SK-N-SH (cell line): Measurements from ENCODE around the gene ZDHHC7. TPM values are rescaled to one million over a fixed set of nuclear protein-coding genes. Genes with fewer than 3 reads are reported as not detected.

Experiments
- CTCF ChIA-PET: fragments of 300-600, 350-600 bp; formaldehyde crosslinking; extraction: SDS; loops from one replicate; lab custom pipeline; 2021; lab: Yijun Ruan, JAX
- POLR2A ChIA-PET: fragments of 350-600 bp; sonication (Branson Sonifier 250); formaldehyde crosslinking; extraction: SDS; loops from one replicate; lab custom pipeline; 2020; ENCODE audit warnings: antibody characterized with exemption, inconsistent platforms; lab: Yijun Ruan, JAX
- DNase-seq: peaks from one replicate; pipeline ENCODE4 v3.0.0; 2012
- H2AFZ ChIP-seq: fragments of 200-600 bp; sonication (generic); 2 replicates; pipeline ENCODE4 v1.8.1; 2016; ENCODE audit warnings: antibody characterized with exemption, mild to moderate bottlenecking, low read depth
- H3F3A ChIP-seq: fragments of 200-600 bp; sonication (generic); replicated peaks from 2 replicates; pipeline ENCODE3; 2016; ENCODE audit warnings: antibody characterized with exemption, mild to moderate bottlenecking; ENCODE audit not compliant: insufficient read depth
- H3K27ac ChIP-seq, 2 experiments: fragments of 200-500 bp in 1 of 2; fragments of 200-600 bp in 1 of 2; sonication (Bioruptor generic) in 1 of 2; sonication (generic), shearing (Covaris generic) in 1 of 2; 2 replicates each; pipeline versions ENCODE4 v1.5.1 to v1.6.1; 2014 to 2016; ENCODE audit warnings: low read depth in 2 of 2, inconsistent platforms in 1 of 2, low read length in 1 of 2, mild to moderate bottlenecking in 1 of 2, mixed read lengths in 1 of 2
- H3K27me3 ChIP-seq: fragments of 200-600 bp; sonication (generic), shearing (Covaris generic); 2 replicates; pipeline ENCODE4 v1.6.1; 2016; ENCODE audit warnings: mixed run types; ENCODE audit not compliant: insufficient read depth
- H3K36me3 ChIP-seq, 2 experiments: fragments of 200-500 bp in 1 of 2; fragments of 200-600 bp in 1 of 2; sonication (Bioruptor generic) in 1 of 2; sonication (generic) in 1 of 2; replicated peaks in 1 of 2; 2 replicates each; pipeline versions ENCODE3 to v1.5.1; 2014 to 2016; ENCODE audit warnings: low read length in 1 of 2, mild to moderate bottlenecking in 1 of 2; ENCODE audit not compliant: insufficient read depth in 2 of 2, control insufficient read depth in 1 of 2
- H3K4me1 ChIP-seq, 2 experiments: fragments of 200-500 bp in 1 of 2; fragments of 200-600 bp in 1 of 2; sonication (Bioruptor generic) in 1 of 2; sonication (generic), shearing (Covaris generic) in 1 of 2; 2 replicates each; pipeline versions ENCODE4 v1.5.1 to v1.6.1; 2014 to 2016; ENCODE audit warnings: low read depth in 1 of 2, low read length in 1 of 2, mixed run types in 1 of 2; ENCODE audit not compliant: insufficient read depth in 2 of 2, control insufficient read depth in 1 of 2
- H3K4me2 ChIP-seq: fragments of 200-600 bp; sonication (generic), shearing (Covaris generic); 2 replicates; pipeline ENCODE4 v1.6.1; 2017; ENCODE audit warnings: mixed run types
- H3K4me3 ChIP-seq, 2 experiments: fragments of 200-500 bp in 1 of 2; fragments of 200-600 bp in 1 of 2; sonication (Bioruptor generic) in 1 of 2; sonication (generic), shearing (Covaris generic) in 1 of 2; 2 replicates each; pipeline versions ENCODE4 v1.5.1 to v1.8.1; 2014 to 2016; ENCODE audit warnings: low read depth in 2 of 2, inconsistent platforms in 1 of 2, low read length in 1 of 2, mild to moderate bottlenecking in 1 of 2, mixed read lengths in 1 of 2, moderate library complexity in 1 of 2
- H3K79me2 ChIP-seq: fragments of 200-600 bp; sonication (generic); 2 replicates; pipeline ENCODE4 v1.8.1; 2017; ENCODE audit warnings: mild to moderate bottlenecking; ENCODE audit not compliant: insufficient read depth
- H3K9ac ChIP-seq: fragments of 200-600 bp; sonication (generic); 2 replicates; pipeline ENCODE4 v1.6.1; 2017; ENCODE audit warnings: mixed run types
- H3K9me2 ChIP-seq: fragments of 200-600 bp; sonication (generic); 2 replicates; pipeline ENCODE4 v1.6.1; 2017; ENCODE audit warnings: mixed run types
- H3K9me3 ChIP-seq: fragments of 200-600 bp; sonication (generic); 2 replicates; pipeline ENCODE4 v1.6.1; 2017; ENCODE audit warnings: mixed run types, mild to moderate bottlenecking, moderate library complexity
- H4K20me1 ChIP-seq: fragments of 200-600 bp; sonication (generic); 2 replicates; pipeline ENCODE4 v1.6.1; 2017; ENCODE audit warnings: mild to moderate bottlenecking, mixed run types; ENCODE audit not compliant: insufficient read depth
- ELF1 ChIP-seq: IDR thresholded peaks from 2 replicates; pipeline ENCODE4 v1.4.0; 2012
- EZH2phosphoT487 ChIP-seq: fragments of 200-600 bp; sonication (generic); IDR thresholded peaks from 2 replicates; pipeline ENCODE4 v1.6.1; 2017; ENCODE audit warnings: low read depth, mixed run types, mild to moderate bottlenecking, antibody characterized with exemption, moderate library complexity, borderline replicate concordance
- FOXM1 ChIP-seq: IDR thresholded peaks from 2 replicates; pipeline ENCODE4 v1.4.0; 2012; ENCODE audit warnings: low read depth, mild to moderate bottlenecking
- GABPA ChIP-seq: IDR thresholded peaks from 2 replicates; pipeline ENCODE4 v1.4.0; 2012; ENCODE audit warnings: low read depth, mild to moderate bottlenecking
- JUND ChIP-seq: IDR thresholded peaks from 2 replicates; pipeline ENCODE4 v1.4.0; 2012
- MEF2A ChIP-seq: IDR thresholded peaks from 2 replicates; pipeline ENCODE4 v1.4.0; 2012; ENCODE audit warnings: low read depth, borderline replicate concordance
- NRF1 ChIP-seq: IDR thresholded peaks from 2 replicates; pipeline ENCODE4 v1.6.1; 2012; ENCODE audit warnings: low read depth, mild to moderate bottlenecking, low read length
- POLR2AphosphoS5 ChIP-seq: IDR thresholded peaks from 2 replicates; pipeline ENCODE4 v1.6.1; 2012; ENCODE audit warnings: low read depth, low read length
- RAD21 ChIP-seq: IDR thresholded peaks from 2 replicates; pipeline ENCODE4 v1.6.1; 2012; ENCODE audit warnings: mild to moderate bottlenecking, low read length
- RFX5 ChIP-seq: IDR thresholded peaks from 2 replicates; pipeline ENCODE4 v1.6.1; 2012; ENCODE audit warnings: mild to moderate bottlenecking, improper control_type of control experiment, low read length
- RXRA ChIP-seq: IDR thresholded peaks from 2 replicates; pipeline ENCODE4 v1.4.0; 2012; ENCODE audit warnings: low read depth, mild to moderate bottlenecking, borderline replicate concordance
- SMC3 ChIP-seq: IDR thresholded peaks from 2 replicates; pipeline ENCODE4 v1.6.1; 2012; ENCODE audit warnings: low read depth, low read length, improper control_type of control experiment
- TCF12 ChIP-seq: IDR thresholded peaks from 2 replicates; pipeline ENCODE4 v1.4.0; 2012
- YY1 ChIP-seq: IDR thresholded peaks from 2 replicates; pipeline ENCODE4 v1.4.0; 2012; ENCODE audit warnings: low read depth, mild to moderate bottlenecking
- ZBTB33 ChIP-seq: IDR thresholded peaks from 2 replicates; pipeline ENCODE4 v1.4.0; 2012; ENCODE audit warnings: low read depth, borderline replicate concordance
- WGBS: methylation state at CpG from one replicate; pipeline ENCODE4 v1.1.6; 2017; ENCODE audit warnings: low lambda C conversion rate; 5-methylcytosine and 5-hydroxymethylcytosine counted together
- polyA plus RNA-seq, 3 experiments: library from polyadenylated mRNA; depleted of rRNA; stranded (reverse); fragments of >200 nt; gene quantifications; 2 replicates each; pipeline ENCODE4 v1.2.3, GENCODE V29; 2012
- TF ChIP-seq, protein P1 (sequence below): fragments of 150-350 bp; IDR thresholded peaks from 2 replicates; pipeline ENCODE4 v1.6.1; 2017; ENCODE audit warnings: antibody characterized with exemption, low read length, low read depth, borderline replicate concordance
- TF ChIP-seq, protein P2 (sequence below): IDR thresholded peaks from 2 replicates; pipeline ENCODE4 v1.4.0; 2012; ENCODE audit warnings: low read depth
- TF ChIP-seq, protein P3 (sequence below): IDR thresholded peaks from 2 replicates; pipeline ENCODE4 v1.4.0; 2012; ENCODE audit warnings: low read depth, borderline replicate concordance
- TF ChIP-seq, protein P4 (sequence below): fragments of 150-350 bp; IDR thresholded peaks from 2 replicates; pipeline ENCODE4 v1.6.1; 2016; ENCODE audit warnings: mild to moderate bottlenecking, low read depth, low read length

The ZDHHC7 gene
- polyA plus RNA-seq, 1 of the 3 experiments (the other 2 are of a cell fraction), result 114 TPM

GRCh38 chr16:84976644-84977400 lies 34.5 kb downstream of the ZDHHC7 start:
- no peak for DNase-seq
- Histone ChIP-seq H3K36me3 (peaks cover 33 to 63% of the 10 kb centered on the region in 2 experiments), H4K20me1 (no peaks in the 10 kb centered on the region), H3K9me3 (no peaks in the 10 kb centered on the region), H3K79me2 (peaks cover 26% of the 10 kb centered on the region), H3K27ac (no peak overlapping the region), H3K9me2 (no peaks in the 10 kb centered on the region), H3K27me3 (no peaks in the 10 kb centered on the region), H3K4me2 (peak overlapping the region; percentile 17; the same call in 1 of the 2 replicates), H3K4me1 (peaks cover 0 to 17% of the 10 kb centered on the region in 2 experiments; a peak in 1 of 4 replicates), H3K4me3 (no peak overlapping the region), H2AFZ (no peak overlapping the region), H3K9ac (no peak overlapping the region), H3F3A (peaks cover 11% of the 10 kb centered on the region)
- WGBS, result 94% methylated on average over 14 of the region's 17 CpGs
- ChIA-PET POLR2A (no interaction called here), CTCF (interaction anchor here (0.7 to 4.6 kb wide), 11 partner anchors 8 to 354 kb away, joined by 3 to 41 read pairs (median 5); no protein-coding TSS in a partner anchor)
- TF ChIP-seq NRF1 (no peak), ZBTB33 (no peak), MEF2A (no peak), SMC3 (no peak), JUND (no peak), POLR2AphosphoS5 (no peak)
- TF ChIP-seq, protein P1, sequence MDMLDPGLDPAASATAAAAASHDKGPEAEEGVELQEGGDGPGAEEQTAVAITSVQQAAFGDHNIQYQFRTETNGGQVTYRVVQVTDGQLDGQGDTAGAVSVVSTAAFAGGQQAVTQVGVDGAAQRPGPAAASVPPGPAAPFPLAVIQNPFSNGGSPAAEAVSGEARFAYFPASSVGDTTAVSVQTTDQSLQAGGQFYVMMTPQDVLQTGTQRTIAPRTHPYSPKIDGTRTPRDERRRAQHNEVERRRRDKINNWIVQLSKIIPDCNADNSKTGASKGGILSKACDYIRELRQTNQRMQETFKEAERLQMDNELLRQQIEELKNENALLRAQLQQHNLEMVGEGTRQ, result no peak

- no peak overlapping the region for H3K9ac ChIP-seq
- H3K4me2 ChIP-seq, result no peak overlapping the region
- H2AFZ ChIP-seq, result no peak overlapping the region
- TF ChIP-seq RXRA, result no peak
- TF ChIP-seq TCF12, result no peak
- no peak for TF ChIP-seq GABPA
- no peak for TF ChIP-seq YY1
- no peak for TF ChIP-seq FOXM1
- no peak for TF ChIP-seq RAD21
- no peak for TF ChIP-seq EZH2phosphoT487
- no peak for TF ChIP-seq RFX5
- TF ChIP-seq, protein P2, sequence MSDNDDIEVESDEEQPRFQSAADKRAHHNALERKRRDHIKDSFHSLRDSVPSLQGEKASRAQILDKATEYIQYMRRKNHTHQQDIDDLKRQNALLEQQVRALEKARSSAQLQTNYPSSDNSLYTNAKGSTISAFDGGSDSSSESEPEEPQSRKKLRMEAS, result no peak
- TF ChIP-seq, protein P3, sequence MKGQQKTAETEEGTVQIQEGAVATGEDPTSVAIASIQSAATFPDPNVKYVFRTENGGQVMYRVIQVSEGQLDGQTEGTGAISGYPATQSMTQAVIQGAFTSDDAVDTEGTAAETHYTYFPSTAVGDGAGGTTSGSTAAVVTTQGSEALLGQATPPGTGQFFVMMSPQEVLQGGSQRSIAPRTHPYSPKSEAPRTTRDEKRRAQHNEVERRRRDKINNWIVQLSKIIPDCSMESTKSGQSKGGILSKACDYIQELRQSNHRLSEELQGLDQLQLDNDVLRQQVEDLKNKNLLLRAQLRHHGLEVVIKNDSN, result no peak
- TF ChIP-seq ELF1, result no peak
- TF ChIP-seq, protein P4, sequence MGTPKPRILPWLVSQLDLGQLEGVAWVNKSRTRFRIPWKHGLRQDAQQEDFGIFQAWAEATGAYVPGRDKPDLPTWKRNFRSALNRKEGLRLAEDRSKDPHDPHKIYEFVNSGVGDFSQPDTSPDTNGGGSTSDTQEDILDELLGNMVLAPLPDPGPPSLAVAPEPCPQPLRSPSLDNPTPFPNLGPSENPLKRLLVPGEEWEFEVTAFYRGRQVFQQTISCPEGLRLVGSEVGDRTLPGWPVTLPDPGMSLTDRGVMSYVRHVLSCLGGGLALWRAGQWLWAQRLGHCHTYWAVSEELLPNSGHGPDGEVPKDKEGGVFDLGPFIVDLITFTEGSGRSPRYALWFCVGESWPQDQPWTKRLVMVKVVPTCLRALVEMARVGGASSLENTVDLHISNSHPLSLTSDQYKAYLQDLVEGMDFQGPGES, result no peak
- H3K9me2 ChIP-seq, result no peaks in the 10 kb centered on the region
- H3K4me3 ChIP-seq, result no peak overlapping the region
- no peak overlapping the region for H3K27ac ChIP-seq
- no peaks in the 10 kb centered on the region for H3K27me3 ChIP-seq
- POLR2A ChIA-PET, result no interaction called here
- CTCF ChIA-PET, result interaction anchor here (0.7 to 4.6 kb wide), 10 partner anchors 23 to 304 kb away, joined by 3 to 41 read pairs (median 4); no protein-coding TSS in a partner anchor
- DNase-seq, result no peak
- H4K20me1 ChIP-seq, result no peaks in the 10 kb centered on the region
- H3F3A ChIP-seq, result peaks cover 11% of the 10 kb centered on the region
- H3K36me3 ChIP-seq, result peaks cover 28 to 50% of the 10 kb centered on the region in 2 experiments
- H3K9me3 ChIP-seq, result no peaks in the 10 kb centered on the region
- peaks cover 15% of the 10 kb centered on the region for H3K79me2 ChIP-seq
- H3K4me1 ChIP-seq, result peaks cover 0 to 17% of the 10 kb centered on the region in 2 experiments; a peak in 1 of 4 replicates
- 93% methylated on average over 22 of the region's 22 CpGs for WGBS
Observed at GRCh38 chr16:84975522-84975921, 35.8 kb downstream of the ZDHHC7 start.
